Body of pancreas (tissue), 4 donors: Measurements from ENCODE around the gene ANTXR1. TPM values are rescaled to one million over a fixed set of nuclear protein-coding genes. Genes with fewer than 3 reads are reported as not detected.

Experiments used
- ATAC-seq: fragments of 150-250 bp; one replicate; pipeline ENCODE4 v1.9.1; 2016
- DNase-seq, 4 donors: peaks; one replicate each; pipeline ENCODE4 v3.0.0-alpha.2; 2019
- H3K27ac ChIP-seq, 4 donors: fragments of 200-600 bp; sonication (generic); 1 replicate in 3 of 4; 2 replicates in 1 of 4; pipeline versions ENCODE4 v1.5.1 to v1.6.1; 2016 to 2019; ENCODE audit warnings: mild to moderate bottlenecking in 1 of 4, mixed read lengths in 1 of 4, moderate library complexity in 1 of 4
- H3K27me3 ChIP-seq, 2 donors: fragments of 200-600 bp; sonication (generic); one replicate each; pipeline ENCODE4 v1.6.0; 2016; ENCODE audit warnings: mild to moderate bottlenecking in 1 of 2
- H3K36me3 ChIP-seq, 2 donors: fragments of 200-600 bp; sonication (generic); replicated peaks in 1 of 2; 2 replicates each; pipeline ENCODE4 v1.5.1; 2016; ENCODE audit warnings: low read depth in 2 of 2; ENCODE audit not compliant: insufficient read depth in 1 of 2
- H3K4me1 ChIP-seq: fragments of 200-600 bp; sonication (generic); one replicate; pipeline ENCODE4 v1.6.0; 2016
- H3K4me3 ChIP-seq, 2 donors: fragments of 200-600 bp; sonication (generic); 1 replicate in 1 of 2; 2 replicates in 1 of 2; pipeline ENCODE4 v1.5.1; 2016 to 2019
- H3K9me3 ChIP-seq, 3 donors: fragments of 200-600 bp; sonication (generic); 1 replicate in 2 of 3; 2 replicates in 1 of 3; pipeline ENCODE4 v1.5.1; 2016
- CTCF ChIP-seq, 7 experiments: fragments of 450-650 bp in 4 of 7; fragments of 200-600 bp in 3 of 7; sonication (generic) in 3 of 7; IDR thresholded peaks; one replicate each; pipeline ENCODE4 v1.5.1; 2016 to 2019; ENCODE audit warnings: antibody characterized with exemption in 7 of 7
- POLR2A ChIP-seq, 3 donors: fragments of 450-650 bp; IDR thresholded peaks; one replicate each; pipeline ENCODE4 v1.6.1; 2016; ENCODE audit warnings: antibody characterized with exemption in 3 of 3, mild to moderate bottlenecking in 2 of 3
- WGBS, 2 donors: methylation state at CpG; one replicate each; pipeline ENCODE4 v1.1.5; 2017; 5-methylcytosine and 5-hydroxymethylcytosine counted together
- intact Hi-C: fragments of 100-400 bp; cut with DNase I; formaldehyde crosslinking; loops from one replicate; pipeline ENCODE4 v1.15.1; 2023
- total RNA-seq, 2 donors: library from RNA; depleted of rRNA; stranded (reverse); fragments of >200 nt; gene quantifications; one replicate each; pipeline ENCODE4 v1.1.0, GENCODE V29; 2016

The ANTXR1 gene
- total RNA-seq, 2 donors from 2014 or later, result 9.3 to 11.2 TPM

GRCh38 chr2:69007603-69008002 lies 5.4 kb upstream of the ANTXR1 start:
- no peaks in the 10 kb centered on the region for H3K27me3 ChIP-seq
- H3K4me3 ChIP-seq, result no peak overlapping the region
- intact Hi-C loops, result no loop called here
- ATAC-seq (no peak), DNase-seq (no peak)
- no peaks in the 10 kb centered on the region for H3K4me1 ChIP-seq
- no peaks in the 10 kb centered on the region for H3K9me3 ChIP-seq
- TF ChIP-seq POLR2A (IDR thresholded peaks at IDR 0.05) (no peak), CTCF (IDR thresholded peaks at IDR 0.05) (no peak)
- no peaks in the 10 kb centered on the region for H3K36me3 ChIP-seq
- no peak overlapping the region for H3K27ac ChIP-seq

GRCh38 chr2:69010437-69011194 lies 2.4 kb upstream of the ANTXR1 start:
- DNase-seq (no peak), ATAC-seq (no peak)
- intact Hi-C loops, result no loop called here
- Histone ChIP-seq H3K27me3 (peaks cover 0 to 13% of the 10 kb centered on the region in 2 donors), H3K27ac (no peak overlapping the region), H3K4me1 (peaks cover 10% of the 10 kb centered on the region), H3K4me3 (no peak overlapping the region), H3K36me3 (no peaks in the 10 kb centered on the region), H3K9me3 (no peaks in the 10 kb centered on the region)
- 55 to 67% methylated on average over 8 of the region's 8 CpGs for WGBS, 2 donors
- TF ChIP-seq POLR2A (IDR thresholded peaks at IDR 0.05), result no peak
- no peak for TF ChIP-seq CTCF (IDR thresholded peaks at IDR 0.05)

- no peak for TF ChIP-seq POLR2A (IDR thresholded peaks at IDR 0.05)
- no peak for TF ChIP-seq CTCF (IDR thresholded peaks at IDR 0.05)
- DNase-seq (no peak), ATAC-seq (no peak)
- H3K27me3 ChIP-seq, result peaks cover 0 to 13% of the 10 kb centered on the region in 2 donors
- H3K36me3 ChIP-seq, result no peaks in the 10 kb centered on the region
- intact Hi-C loops, result no loop called here
- no peak overlapping the region for H3K27ac ChIP-seq
- WGBS, 2 donors, result 45 to 67% methylated on average over 4 of the region's 4 CpGs
- no peak overlapping the region for H3K4me3 ChIP-seq
- H3K9me3 ChIP-seq, result no peaks in the 10 kb centered on the region
- peaks cover 10% of the 10 kb centered on the region for H3K4me1 ChIP-seq
These were observed 1.3 kb upstream of the ANTXR1 start for GRCh38 chr2:69011611-69012157.

- peak overlapping the region in 1 of 2 donors; percentile 44 for H3K4me3 ChIP-seq
- no peak overlapping the region for H3K27ac ChIP-seq
- peak; percentile 62 for ATAC-seq
- DNase-seq, result peak; percentile 32 to 58 (median 43)
- H3K36me3 ChIP-seq, result no peaks in the 10 kb centered on the region
- peak; percentile 42 to 66 (median 58) for TF ChIP-seq CTCF (IDR thresholded peaks at IDR 0.05)
- no peak for TF ChIP-seq POLR2A (IDR thresholded peaks at IDR 0.05)
- 10 to 11% methylated on average over 27 of the region's 27 CpGs for WGBS, 2 donors
- H3K9me3 ChIP-seq, result no peaks in the 10 kb centered on the region
- peaks cover 10% of the 10 kb centered on the region for H3K4me1 ChIP-seq
- peaks cover 0 to 13% of the 10 kb centered on the region in 2 donors for H3K27me3 ChIP-seq
- intact Hi-C loops, result no loop called here
These were observed 453 bp upstream of the ANTXR1 start for GRCh38 chr2:69012310-69013141.
